T-cell (primary cell): ENCODE results near the gene ADGRF3. TPM values are rescaled to one million over a fixed set of nuclear protein-coding genes. Genes with fewer than 3 reads are reported as not detected.
"Not testable (repeated sequence)": the region's sequence is repeated elsewhere in the genome, so short reads cannot be mapped to it uniquely, and the experiment has no call there.

Source experiments
- ATAC-seq, 4 experiments: fragments of 200-7000 bp in 3 of 4; fragments of 150-1000 bp in 1 of 4; cut with Tn5 transposase; replicated peaks in 1 of 4; 1 replicate in 3 of 4; 2 replicates in 1 of 4; pipeline ENCODE4 v1.10.0; 2021; ENCODE audit warnings: moderate library complexity in 3 of 4, mild to moderate bottlenecking in 2 of 4, moderate number of reproducible peaks in 1 of 4
- CTCF ChIA-PET, 2 donors: fragments of 300-600 bp; sonication (Branson Sonifier 250); formaldehyde crosslinking; loops; one replicate each; lab custom pipeline; 2022; ENCODE audit warnings: antibody characterized with exemption in 2 of 2; lab: Charles Lee
- POLR2A ChIA-PET, 2 donors: fragments of 300-600 bp; sonication (Branson Sonifier 250); formaldehyde crosslinking; loops; one replicate each; lab custom pipeline; 2022; ENCODE audit warnings: antibody characterized with exemption in 2 of 2; lab: Charles Lee
- DNase-seq, 35 experiments: peaks; one replicate each; pipeline versions ENCODE4 v3.0.0 to v3.0.0-alpha.2; 2013 to 2023
- H3K27ac ChIP-seq: one replicate; pipeline ENCODE4 v1.5.1; 2013; ENCODE audit warnings: low read length
- H3K27me3 ChIP-seq, 2 experiments: replicated peaks in 1 of 2; 1 replicate in 1 of 2; 2 replicates in 1 of 2; pipeline versions ENCODE4 v1.6.1 to v1.7.0; 2013; ENCODE audit warnings: low read length in 1 of 2, mixed read lengths in 1 of 2; ENCODE audit not compliant: control insufficient read depth in 2 of 2, insufficient read depth in 2 of 2; ENCODE audit errors: extremely low read depth in 1 of 2
- H3K36me3 ChIP-seq, 2 donors: 1 replicate in 1 of 2; 2 replicates in 1 of 2; pipeline versions ENCODE4 v1.6.1 to v1.7.0; 2013; ENCODE audit warnings: low read length in 1 of 2; ENCODE audit not compliant: control insufficient read depth in 2 of 2, insufficient read depth in 1 of 2; ENCODE audit errors: extremely low read depth in 1 of 2
- H3K4me1 ChIP-seq, 2 experiments: 1 replicate in 1 of 2; 2 replicates in 1 of 2; pipeline versions ENCODE4 v1.6.1 to v1.7.0; 2013; ENCODE audit warnings: low read length in 2 of 2, mixed read lengths in 1 of 2; ENCODE audit not compliant: insufficient read depth in 2 of 2, control insufficient read depth in 1 of 2; ENCODE audit errors: extremely low read depth in 1 of 2
- H3K4me3 ChIP-seq, 2 donors: 1 replicate in 1 of 2; 2 replicates in 1 of 2; pipeline versions ENCODE4 v1.5.1 to v1.7.0; 2013; ENCODE audit warnings: mild to moderate bottlenecking in 2 of 2, low read length in 1 of 2, moderate library complexity in 1 of 2; ENCODE audit not compliant: control insufficient read depth in 1 of 2; ENCODE audit errors: extremely low read depth in 1 of 2
- H3K9me3 ChIP-seq: 2 replicates; pipeline ENCODE4 v1.7.0; 2013
- H3K27ac Mint-ChIP-seq, 2 donors: one replicate each; pipeline ENCODE4 v1.8.0; 2020 to 2021; ENCODE audit warnings: mild to moderate bottlenecking in 2 of 2, mixed read lengths in 2 of 2
- H3K27me3 Mint-ChIP-seq, 2 donors: one replicate each; pipeline ENCODE4 v1.8.0; 2021 to 2022; ENCODE audit warnings: mixed read lengths in 2 of 2
- H3K36me3 Mint-ChIP-seq: one replicate; pipeline ENCODE4 v1.8.0; 2021; ENCODE audit warnings: mixed read lengths
- H3K4me1 Mint-ChIP-seq, 3 donors: one replicate each; pipeline ENCODE4 v1.8.0; 2020 to 2022; ENCODE audit warnings: mixed read lengths in 3 of 3, mild to moderate bottlenecking in 1 of 3
- H3K4me3 Mint-ChIP-seq, 3 donors: one replicate each; pipeline ENCODE4 v1.8.0; 2020 to 2022; ENCODE audit warnings: mild to moderate bottlenecking in 3 of 3, mixed read lengths in 3 of 3, moderate library complexity in 3 of 3
- H3K9me3 Mint-ChIP-seq, 3 donors: one replicate each; pipeline ENCODE4 v1.8.0; 2020 to 2022; ENCODE audit warnings: mixed read lengths in 3 of 3
- WGBS: methylation state at CpG from one replicate; pipeline ENCODE4 v1.1.5; 2013; ENCODE audit warnings: missing lambda C conversion rate; ENCODE audit not compliant: insufficient coverage; 5-methylcytosine and 5-hydroxymethylcytosine counted together
- total RNA-seq, 35 experiments: library from RNA in 6 of 35; stranded (reverse) in 6 of 35; fragments of 120-200 nt in 1 of 35; gene quantifications; one replicate each; pipeline versions ENCODE4 v1.2.1 to v1.2.4 and lab custom pipeline; 2013 to 2026

Gene ADGRF3
- total RNA-seq, 5 donors from 2014 or later (not counting 1 experiment from before 2014, with no cell fraction given): 1.3 to 3.4 (median 2.1) TPM

DNA sequence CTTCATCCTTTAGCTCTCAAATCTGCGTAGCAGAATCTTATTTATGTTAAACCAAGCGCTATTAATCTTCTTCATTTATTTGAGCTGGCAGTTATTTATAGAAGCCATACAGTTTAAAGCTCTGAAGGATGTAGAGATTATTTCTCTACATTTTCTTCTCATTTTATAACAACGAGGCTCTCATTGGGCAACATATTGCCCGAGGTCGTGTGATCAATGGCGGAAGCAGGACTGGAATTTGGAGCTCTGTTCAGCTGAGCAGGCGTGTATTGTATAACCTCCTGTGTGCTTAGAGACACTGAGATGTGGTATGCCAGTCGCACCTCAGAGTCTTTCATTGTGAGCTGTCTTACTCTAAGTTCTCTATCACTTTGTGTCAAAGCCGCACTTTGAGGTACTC is 37.6 kb upstream of the ADGRF3 start:
- Mint-ChIP-seq H3K36me3 (peaks cover 43% of the 10 kb centered on the region), H3K27ac (no peak overlapping the region), H3K4me1 (no peaks in the 10 kb centered on the region), H3K4me3 (no peak overlapping the region), H3K9me3 (no peaks in the 10 kb centered on the region), H3K27me3 (no peaks in the 10 kb centered on the region)
- no peaks in the 10 kb centered on the region for H3K27me3 ChIP-seq
- H3K36me3 ChIP-seq: peaks cover 0 to 32% of the 10 kb centered on the region in 2 donors
- no peak for DNase-seq
- H3K4me1 ChIP-seq: no peaks in the 10 kb centered on the region
- POLR2A ChIA-PET: interaction anchor here in 1 of 2 donors (0.6 kb wide), 1 partner anchor 10 kb away, joined by 8 read pairs; no protein-coding TSS in a partner anchor
- H3K9me3 ChIP-seq: no peaks in the 10 kb centered on the region
- ATAC-seq: no peak
- CTCF ChIA-PET: no interaction called here
- no peak overlapping the region for H3K27ac ChIP-seq
- 100% methylated on average over 4 of the region's 9 CpGs for WGBS
- no peak overlapping the region for H3K4me3 ChIP-seq

DNA sequence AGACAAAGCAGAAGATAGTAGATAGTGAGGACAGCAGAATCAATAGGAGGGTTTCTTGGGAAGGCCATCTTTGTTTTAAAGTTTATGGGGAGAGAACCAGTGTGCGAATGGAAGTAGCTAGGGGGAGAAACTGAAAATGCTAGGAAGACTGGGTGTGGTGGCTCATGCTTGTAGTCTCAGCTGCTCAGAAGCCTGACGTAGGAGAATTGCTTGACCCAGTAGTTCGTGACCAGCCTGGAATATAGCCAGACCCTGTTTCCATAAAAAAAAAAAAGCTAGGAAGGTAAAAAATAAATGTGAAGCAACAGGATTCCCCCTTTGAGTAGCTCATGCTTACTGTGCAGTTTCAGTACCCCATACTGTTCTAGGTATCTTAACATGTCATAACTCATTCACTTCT is 36.0 kb upstream of the ADGRF3 start:
- ChIA-PET CTCF (interaction anchor here in 1 of 2 donors (0.7 kb wide), 1 partner anchor 52 kb away, joined by 3 read pairs; no protein-coding TSS in a partner anchor), POLR2A (interaction anchor here in 1 of 2 donors (0.6 kb wide), 1 partner anchor 35 kb away, joined by 3 read pairs; no protein-coding TSS in a partner anchor)
- whole genome bisulfite sequencing: 100% methylated on average over 2 of the region's 3 CpGs
- no peak for DNase-seq
- no peaks in the 10 kb centered on the region for H3K4me1 ChIP-seq
- no peaks in the 10 kb centered on the region for H3K27me3 ChIP-seq
- Mint-ChIP-seq H3K36me3 (peaks cover 45% of the 10 kb centered on the region), H3K27ac (no peak overlapping the region), H3K4me1 (peaks cover 3 to 7% (median 6%) of the 10 kb centered on the region in 3 donors), H3K9me3 (no peaks in the 10 kb centered on the region), H3K27me3 (no peaks in the 10 kb centered on the region), H3K4me3 (no peak overlapping the region)
- peaks cover 0 to 20% of the 10 kb centered on the region in 2 donors for H3K36me3 ChIP-seq
- no peak overlapping the region for H3K27ac ChIP-seq
- ATAC-seq: no peak
- H3K4me3 ChIP-seq: no peak overlapping the region
- no peaks in the 10 kb centered on the region for H3K9me3 ChIP-seq

DNA sequence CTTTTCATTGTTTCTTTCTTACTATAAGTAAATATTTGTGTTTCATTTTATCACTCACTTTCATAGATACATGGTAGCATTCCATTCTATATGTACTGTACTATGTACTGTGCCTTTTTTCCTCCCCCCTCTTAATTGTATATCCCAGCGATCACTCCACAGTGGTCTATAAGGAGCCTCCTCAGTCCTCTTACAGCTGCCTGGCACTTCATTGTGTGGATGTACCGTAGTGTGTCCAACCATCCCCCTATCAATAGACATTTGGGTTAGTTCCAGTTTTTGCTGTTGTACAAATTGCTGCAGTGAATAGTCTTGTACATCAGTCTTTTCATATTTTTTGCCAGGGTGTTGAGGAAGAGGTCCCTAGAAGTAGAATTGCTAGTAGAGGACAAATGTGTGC is 33.7 kb upstream of the ADGRF3 start:
- DNase-seq (no peak), ATAC-seq (no peak)
- H3K36me3 Mint-ChIP-seq: peaks cover 46% of the 10 kb centered on the region
- H3K4me1 Mint-ChIP-seq: peaks cover 11 to 22% (median 14%) of the 10 kb centered on the region in 3 donors
- CTCF ChIA-PET: no interaction called here
- no peaks in the 10 kb centered on the region for H3K9me3 Mint-ChIP-seq
- H3K4me3 Mint-ChIP-seq: no peak overlapping the region
- no peak overlapping the region for H3K4me3 ChIP-seq
- H3K27ac Mint-ChIP-seq: no peak overlapping the region
- POLR2A ChIA-PET: no interaction called here
- H3K27me3 Mint-ChIP-seq: no peaks in the 10 kb centered on the region
- no peaks in the 10 kb centered on the region for H3K27me3 ChIP-seq
- H3K9me3 ChIP-seq: no peaks in the 10 kb centered on the region
- peaks cover 0 to 2% of the 10 kb centered on the region in 2 experiments for H3K4me1 ChIP-seq
- no CpG with 5 or more reads among the region's 2 CpGs for WGBS
- peaks cover 0 to 23% of the 10 kb centered on the region in 2 donors for H3K36me3 ChIP-seq
- no peak overlapping the region for H3K27ac ChIP-seq

DNA sequence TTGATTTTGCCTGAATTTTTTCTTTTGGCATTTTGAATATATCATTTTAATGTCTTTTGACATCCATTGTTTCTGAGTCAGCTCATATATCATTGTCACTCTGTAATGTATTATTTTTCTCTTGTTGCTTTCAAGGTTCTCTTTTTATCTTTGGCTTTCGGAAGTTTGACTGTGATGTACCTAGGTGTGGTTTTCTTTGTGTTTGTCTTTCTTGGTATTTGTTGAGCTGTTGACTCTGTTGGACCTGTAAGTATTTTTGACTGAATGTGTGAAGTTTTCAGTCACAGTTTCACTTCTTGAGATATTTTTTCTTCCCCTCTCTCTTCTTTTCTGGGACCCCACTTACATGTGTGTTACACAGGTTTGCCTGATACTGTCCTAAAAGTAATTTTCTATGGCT is 30.2 kb upstream of the ADGRF3 start:
- WGBS: 86% methylated on average over 1 of the region's 1 CpG
- CTCF ChIA-PET: interaction anchor here in 1 of 2 donors (0.7 kb wide), 1 partner anchor 12 kb away, joined by 3 read pairs; no protein-coding TSS in a partner anchor
- no peaks in the 10 kb centered on the region for H3K27me3 ChIP-seq
- H3K27ac ChIP-seq: no peak overlapping the region
- H3K27ac Mint-ChIP-seq: peak overlapping the region in 1 of 2 donors; percentile 10
- peaks cover 0 to 30% of the 10 kb centered on the region in 2 donors for H3K36me3 ChIP-seq
- H3K4me3 Mint-ChIP-seq: peak overlapping the region in 1 of 3 donors; percentile 10
- peaks cover 11 to 25% (median 14%) of the 10 kb centered on the region in 3 donors for H3K4me1 Mint-ChIP-seq
- H3K36me3 Mint-ChIP-seq: peaks cover 52% of the 10 kb centered on the region
- H3K4me3 ChIP-seq: no peak overlapping the region
- ATAC-seq (peak in 1 of 4 experiments; percentile 17), DNase-seq (no peak)
- POLR2A ChIA-PET: no interaction called here
- H3K4me1 ChIP-seq: peaks cover 0 to 2% of the 10 kb centered on the region in 2 experiments
- H3K9me3 Mint-ChIP-seq: no peaks in the 10 kb centered on the region
- no peaks in the 10 kb centered on the region for H3K9me3 ChIP-seq
- no peaks in the 10 kb centered on the region for H3K27me3 Mint-ChIP-seq

DNA sequence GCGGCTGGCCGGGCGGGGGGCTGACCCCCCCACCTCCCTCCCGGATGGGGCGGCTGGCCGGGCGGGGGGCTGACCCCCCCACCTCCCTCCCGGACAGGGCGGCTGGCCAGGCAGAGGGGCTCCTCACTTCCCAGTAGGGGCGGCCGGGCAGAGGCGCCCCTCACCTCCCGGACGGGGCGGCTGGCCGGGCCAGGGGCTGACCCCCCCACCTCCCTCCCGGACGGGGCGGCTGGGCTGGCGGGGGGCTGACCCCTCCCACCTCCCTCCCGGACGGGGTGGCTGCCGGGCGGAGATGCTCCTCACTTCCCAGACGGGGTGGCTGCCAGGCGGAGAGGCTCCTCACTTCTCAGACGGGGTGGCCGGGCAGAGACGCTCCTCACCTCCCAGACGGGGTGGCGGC is 24.3 kb upstream of the ADGRF3 start:
- no CpG with 5 or more reads among the region's 31 CpGs for WGBS
- ATAC-seq, H3K27ac ChIP-seq, H3K27me3 ChIP-seq, CTCF ChIA-PET, H3K9me3 ChIP-seq, POLR2A ChIA-PET, H3K27ac Mint-ChIP-seq, H3K4me3 Mint-ChIP-seq, H3K27me3 Mint-ChIP-seq, H3K4me1 Mint-ChIP-seq, H3K4me1 ChIP-seq, H3K4me3 ChIP-seq, DNase-seq, H3K9me3 Mint-ChIP-seq: not testable (repeated sequence)
- peaks cover 48% of the 10 kb centered on the region for H3K36me3 Mint-ChIP-seq
- peaks cover 0 to 50% of the 10 kb centered on the region in 2 donors for H3K36me3 ChIP-seq

DNA sequence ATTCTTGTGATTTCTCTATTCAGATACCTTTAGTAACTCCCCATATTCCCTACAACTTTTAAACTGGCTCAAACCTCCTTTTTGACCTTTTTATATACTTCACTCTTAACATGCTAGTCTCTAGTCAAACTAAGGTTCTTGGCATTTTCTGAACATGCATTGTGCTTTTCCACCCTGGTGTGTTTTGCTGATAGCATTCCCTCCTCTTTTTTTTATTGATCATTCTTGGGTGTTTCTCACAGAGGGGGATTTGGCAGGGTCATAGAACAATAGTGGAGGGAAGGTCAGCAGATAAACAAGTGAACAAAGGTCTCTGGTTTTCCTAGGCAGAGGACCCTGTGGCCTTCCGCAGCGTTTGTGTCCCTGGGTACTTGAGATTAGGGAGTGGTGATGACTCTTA is 23.1 kb upstream of the ADGRF3 start:
- H3K9me3 ChIP-seq, H3K27ac Mint-ChIP-seq, H3K27ac ChIP-seq, H3K4me1 Mint-ChIP-seq, CTCF ChIA-PET, H3K27me3 ChIP-seq, ATAC-seq, H3K4me1 ChIP-seq, H3K9me3 Mint-ChIP-seq, H3K4me3 Mint-ChIP-seq, H3K4me3 ChIP-seq, POLR2A ChIA-PET, DNase-seq, H3K27me3 Mint-ChIP-seq: not testable (repeated sequence)
- WGBS: no CpG with 5 or more reads among the region's 2 CpGs
- H3K36me3 ChIP-seq: peaks cover 0 to 47% of the 10 kb centered on the region in 2 donors
- H3K36me3 Mint-ChIP-seq: peaks cover 43% of the 10 kb centered on the region
